Ishikawa (cell line): ENCODE measurements around the gene SCRN2.

Experiments
- CEBPB ChIP-seq: IDR thresholded peaks from 2 replicates; pipeline ENCODE4 v1.6.1; 2012
- CREB1 ChIP-seq: IDR thresholded peaks from 2 replicates; pipeline ENCODE4 v1.6.1; 2012; ENCODE audit warnings: low read depth
- EGR1 ChIP-seq: IDR thresholded peaks from 2 replicates; pipeline ENCODE4 v1.6.1; 2012
- EP300 ChIP-seq: IDR thresholded peaks from 2 replicates; pipeline ENCODE4 v1.6.1; 2012; ENCODE audit warnings: borderline replicate concordance
- FOXM1 ChIP-seq: IDR thresholded peaks from 2 replicates; pipeline ENCODE4 v1.6.1; 2012; ENCODE audit warnings: low read depth, borderline replicate concordance
- NFIC ChIP-seq: IDR thresholded peaks from 2 replicates; pipeline ENCODE4 v1.6.1; 2012
- RAD21 ChIP-seq: IDR thresholded peaks from 2 replicates; pipeline ENCODE4 v1.6.1; 2012; ENCODE audit warnings: low read depth
- TAF1 ChIP-seq: IDR thresholded peaks from 2 replicates; pipeline ENCODE4 v1.6.1; 2012; ENCODE audit warnings: low read depth, mild to moderate bottlenecking
- TCF12 ChIP-seq: IDR thresholded peaks from 2 replicates; pipeline ENCODE4 v1.6.1; 2012; ENCODE audit warnings: low read depth
- TEAD4 ChIP-seq: IDR thresholded peaks from 2 replicates; pipeline ENCODE4 v1.6.1; 2012
- YY1 ChIP-seq: IDR thresholded peaks from 2 replicates; pipeline ENCODE4 v1.6.1; 2012; ENCODE audit warnings: low read depth
- ZBTB7A ChIP-seq: IDR thresholded peaks from 2 replicates; pipeline ENCODE4 v1.6.1; 2012; ENCODE audit warnings: low read depth
- TF ChIP-seq, protein P1 (sequence below): IDR thresholded peaks from 2 replicates; pipeline ENCODE4 v1.6.1; 2012
- TF ChIP-seq, protein P2 (sequence below): IDR thresholded peaks from 2 replicates; pipeline ENCODE4 v1.6.1; 2012
- TF ChIP-seq, protein P3 (sequence below): IDR thresholded peaks from 2 replicates; pipeline ENCODE4 v1.6.1; 2012; ENCODE audit warnings: low read depth, mild to moderate bottlenecking

The SCRN2 gene

DNA sequence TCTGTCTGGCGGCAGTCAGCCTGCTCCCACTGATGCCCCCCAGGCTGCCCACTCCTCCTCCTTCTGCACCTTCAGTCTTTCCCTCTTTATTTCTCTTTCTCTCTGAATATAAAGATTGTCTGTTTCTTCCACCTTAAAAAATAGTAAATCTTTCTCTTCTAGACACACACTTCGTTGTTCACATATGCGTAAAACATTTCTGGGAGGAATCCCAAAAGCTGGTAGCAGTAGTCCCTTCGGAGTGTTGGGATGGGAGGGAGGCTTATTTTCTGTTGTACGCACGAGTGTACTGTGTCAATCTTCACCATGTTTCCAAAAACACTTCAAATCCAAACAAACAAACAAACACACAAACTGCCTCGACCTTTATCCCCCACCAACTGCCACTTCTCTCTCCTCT is 29.4 kb downstream of the SCRN2 start:
- TF ChIP-seq CREB1 = no peak
- no peak for TF ChIP-seq TAF1
- no peak for TF ChIP-seq YY1
- TF ChIP-seq, protein P1, sequence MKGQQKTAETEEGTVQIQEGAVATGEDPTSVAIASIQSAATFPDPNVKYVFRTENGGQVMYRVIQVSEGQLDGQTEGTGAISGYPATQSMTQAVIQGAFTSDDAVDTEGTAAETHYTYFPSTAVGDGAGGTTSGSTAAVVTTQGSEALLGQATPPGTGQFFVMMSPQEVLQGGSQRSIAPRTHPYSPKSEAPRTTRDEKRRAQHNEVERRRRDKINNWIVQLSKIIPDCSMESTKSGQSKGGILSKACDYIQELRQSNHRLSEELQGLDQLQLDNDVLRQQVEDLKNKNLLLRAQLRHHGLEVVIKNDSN = no peak
- TF ChIP-seq FOXM1 = no peak
- no peak for TF ChIP-seq EGR1

DNA sequence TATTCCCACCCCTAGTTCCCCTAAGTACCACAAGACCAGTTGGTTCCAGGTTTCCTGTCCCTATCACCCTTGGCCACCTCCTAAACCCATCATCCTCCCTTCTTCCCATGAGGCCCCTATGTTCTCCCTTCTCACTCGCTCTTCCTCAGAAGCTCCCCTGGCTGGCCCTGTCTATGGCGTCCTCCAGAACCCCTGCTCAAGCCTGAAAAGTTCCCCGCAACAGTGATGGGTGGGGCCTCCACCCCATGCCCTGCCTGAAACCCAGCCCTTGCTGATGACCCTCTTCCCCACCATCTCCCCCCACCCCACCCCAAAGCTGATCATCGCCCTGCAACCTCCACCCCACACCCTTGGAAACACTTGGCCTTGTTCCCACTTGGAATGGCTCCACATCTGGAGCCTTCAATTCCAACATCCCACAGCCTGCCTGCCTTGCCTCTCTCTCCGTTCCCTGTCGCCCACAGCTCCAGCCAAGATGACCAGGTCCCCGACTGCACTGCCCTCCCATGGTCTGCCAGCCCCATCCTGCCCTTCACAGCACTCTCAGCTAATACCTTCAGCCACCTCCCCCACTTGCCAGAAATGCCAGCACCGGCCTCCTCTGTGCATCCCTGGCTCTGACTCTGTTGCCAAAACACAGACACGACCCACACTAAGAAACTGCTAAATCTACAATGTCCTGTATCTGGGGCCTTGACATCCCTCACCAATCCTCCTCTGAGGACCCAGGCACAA is 30.0 kb downstream of the SCRN2 start:
- no peak for TF ChIP-seq TAF1
- no peak for TF ChIP-seq TEAD4
- TF ChIP-seq FOXM1 = no peak
- TF ChIP-seq CREB1 = no peak
- TF ChIP-seq, protein P1 = no peak
- TF ChIP-seq EGR1 = no peak
- no peak for TF ChIP-seq YY1
- no peak for TF ChIP-seq RAD21
- TF ChIP-seq, protein P2, sequence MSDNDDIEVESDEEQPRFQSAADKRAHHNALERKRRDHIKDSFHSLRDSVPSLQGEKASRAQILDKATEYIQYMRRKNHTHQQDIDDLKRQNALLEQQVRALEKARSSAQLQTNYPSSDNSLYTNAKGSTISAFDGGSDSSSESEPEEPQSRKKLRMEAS = no peak
- no peak for TF ChIP-seq TCF12
- TF ChIP-seq CEBPB = no peak

DNA sequence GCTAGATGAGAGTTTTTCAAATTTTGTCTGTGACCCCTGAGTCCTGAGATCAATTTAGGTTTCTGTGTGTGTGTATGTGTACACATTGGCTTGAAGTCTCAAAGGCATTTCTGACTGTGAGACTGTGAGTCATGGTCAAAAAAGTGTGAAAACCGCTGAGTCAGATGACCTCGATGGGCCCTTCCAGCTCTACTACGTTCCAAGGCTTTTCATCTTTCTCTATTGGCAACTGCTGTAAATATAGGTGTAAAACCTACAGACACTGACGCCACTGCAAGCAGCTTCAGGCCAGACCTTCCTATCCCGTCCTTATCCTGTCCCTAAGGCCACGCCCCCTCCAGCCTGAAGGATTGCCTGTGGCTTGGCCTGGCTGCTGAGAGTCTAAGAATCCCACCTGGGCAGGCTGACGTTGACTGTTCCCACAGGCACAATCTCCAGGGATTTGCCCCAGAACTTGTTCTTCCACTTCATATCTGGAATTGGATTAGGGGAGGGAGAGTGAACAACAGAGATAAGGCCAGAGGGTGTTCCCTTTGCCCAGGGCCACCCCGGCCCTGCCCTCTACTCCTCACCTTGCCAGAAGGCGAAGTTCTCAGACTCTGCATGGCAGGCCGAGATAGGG is 30.8 kb downstream of the SCRN2 start:
- TF ChIP-seq RAD21 (no peak), TAF1 (no peak), NFIC (no peak), TCF12 (no peak), YY1 (no peak), CREB1 (no peak), ZBTB7A (no peak), CEBPB (no peak), TEAD4 (no peak; the same call in 1 of the 2 replicates), EP300 (no peak), FOXM1 (no peak), EGR1 (no peak)
- TF ChIP-seq, protein P1 = no peak
- TF ChIP-seq, protein P2 = no peak; the same call in 1 of the 2 replicates
- TF ChIP-seq, protein P3, sequence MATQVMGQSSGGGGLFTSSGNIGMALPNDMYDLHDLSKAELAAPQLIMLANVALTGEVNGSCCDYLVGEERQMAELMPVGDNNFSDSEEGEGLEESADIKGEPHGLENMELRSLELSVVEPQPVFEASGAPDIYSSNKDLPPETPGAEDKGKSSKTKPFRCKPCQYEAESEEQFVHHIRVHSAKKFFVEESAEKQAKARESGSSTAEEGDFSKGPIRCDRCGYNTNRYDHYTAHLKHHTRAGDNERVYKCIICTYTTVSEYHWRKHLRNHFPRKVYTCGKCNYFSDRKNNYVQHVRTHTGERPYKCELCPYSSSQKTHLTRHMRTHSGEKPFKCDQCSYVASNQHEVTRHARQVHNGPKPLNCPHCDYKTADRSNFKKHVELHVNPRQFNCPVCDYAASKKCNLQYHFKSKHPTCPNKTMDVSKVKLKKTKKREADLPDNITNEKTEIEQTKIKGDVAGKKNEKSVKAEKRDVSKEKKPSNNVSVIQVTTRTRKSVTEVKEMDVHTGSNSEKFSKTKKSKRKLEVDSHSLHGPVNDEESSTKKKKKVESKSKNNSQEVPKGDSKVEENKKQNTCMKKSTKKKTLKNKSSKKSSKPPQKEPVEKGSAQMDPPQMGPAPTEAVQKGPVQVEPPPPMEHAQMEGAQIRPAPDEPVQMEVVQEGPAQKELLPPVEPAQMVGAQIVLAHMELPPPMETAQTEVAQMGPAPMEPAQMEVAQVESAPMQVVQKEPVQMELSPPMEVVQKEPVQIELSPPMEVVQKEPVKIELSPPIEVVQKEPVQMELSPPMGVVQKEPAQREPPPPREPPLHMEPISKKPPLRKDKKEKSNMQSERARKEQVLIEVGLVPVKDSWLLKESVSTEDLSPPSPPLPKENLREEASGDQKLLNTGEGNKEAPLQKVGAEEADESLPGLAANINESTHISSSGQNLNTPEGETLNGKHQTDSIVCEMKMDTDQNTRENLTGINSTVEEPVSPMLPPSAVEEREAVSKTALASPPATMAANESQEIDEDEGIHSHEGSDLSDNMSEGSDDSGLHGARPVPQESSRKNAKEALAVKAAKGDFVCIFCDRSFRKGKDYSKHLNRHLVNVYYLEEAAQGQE = no peak

DNA sequence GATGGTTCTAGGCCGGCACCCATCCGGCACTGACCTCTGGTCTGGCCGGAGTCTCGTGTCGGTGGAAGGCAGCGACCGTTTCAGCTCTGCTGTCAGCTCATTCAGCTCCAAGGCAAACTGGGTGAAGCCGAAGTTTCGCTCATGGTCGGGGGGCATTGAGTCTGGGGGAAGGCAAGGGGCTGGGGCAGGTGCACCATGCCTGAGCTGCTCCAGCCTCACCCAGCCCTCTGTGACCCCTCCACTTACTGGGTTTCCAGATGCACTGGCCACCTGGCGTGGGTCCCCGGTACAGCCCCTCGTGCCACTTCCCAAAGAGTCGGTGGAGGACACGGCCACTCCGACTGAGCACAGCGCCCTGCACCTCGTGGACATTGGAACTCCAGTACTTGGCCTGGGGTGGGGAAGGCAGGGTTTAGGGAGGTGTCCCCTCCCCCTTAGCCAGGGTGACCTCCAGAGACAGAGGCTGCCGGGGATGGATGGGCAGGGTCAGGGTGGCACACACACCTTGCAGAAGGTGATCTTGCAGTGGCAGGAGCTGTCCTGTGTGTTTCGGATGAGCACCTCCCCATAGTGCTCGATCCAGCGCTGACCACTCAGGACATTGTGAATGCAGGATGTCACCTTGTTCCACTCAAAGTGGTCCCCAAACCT is 32.1 kb downstream of the SCRN2 start:
- TF ChIP-seq EP300 (no peak), ZBTB7A (no peak)

DNA sequence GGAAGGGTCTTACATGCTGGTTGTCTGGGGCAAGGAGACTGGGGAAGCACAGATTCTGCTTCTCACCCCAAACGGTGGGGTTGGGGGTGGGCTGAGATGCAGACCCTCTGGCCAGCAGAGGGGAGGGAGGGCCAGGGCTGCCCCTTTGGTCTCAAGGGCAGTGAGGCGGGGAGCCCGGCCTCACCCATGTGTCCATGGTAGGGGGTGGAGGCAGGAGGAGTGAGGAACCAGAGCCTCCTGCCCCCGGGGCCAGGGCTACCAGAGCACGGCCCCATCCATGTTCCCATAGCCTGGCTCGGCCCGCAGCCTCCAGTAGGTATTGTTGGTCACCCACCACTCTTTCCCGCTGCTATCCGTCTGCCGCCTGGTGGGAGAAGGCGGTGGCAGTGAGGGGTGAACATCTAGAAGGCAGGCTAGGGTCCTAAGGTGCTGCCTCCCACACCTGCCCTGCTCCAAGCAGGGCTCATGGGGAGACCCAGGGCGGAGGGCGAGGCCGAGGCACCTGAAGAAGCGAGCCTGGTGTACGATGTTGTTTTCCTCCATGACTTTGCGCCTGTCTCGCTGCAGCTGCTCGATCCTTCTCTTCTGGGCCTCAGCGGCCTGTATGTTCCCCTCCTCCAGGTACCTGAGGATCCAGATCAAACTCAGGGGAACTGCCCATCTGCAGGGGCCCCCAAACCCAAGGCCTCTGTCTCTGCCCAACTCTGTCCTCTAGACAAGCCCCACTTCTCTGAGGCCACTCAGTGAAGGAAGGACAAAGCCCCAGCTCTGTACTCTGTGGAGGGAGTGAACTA is 32.8 kb downstream of the SCRN2 start:
- TF ChIP-seq TCF12 (no peak), NFIC (no peak), TEAD4 (no peak), ZBTB7A (no peak), RAD21 (no peak), EP300 (no peak), TAF1 (no peak), FOXM1 (no peak), CEBPB (no peak), CREB1 (no peak)
- TF ChIP-seq, protein P2 = no peak
- TF ChIP-seq, protein P1 = no peak
